HCT116 (cell line): ENCODE results near the gene TAF5. TPM values are rescaled to one million over a fixed set of nuclear protein-coding genes. Genes with fewer than 3 reads are reported as not detected.

Experiments
- ATAC-seq: fragments of 200-7000 bp; cut with Tn5 transposase; 2 replicates; pipeline ENCODE4 v1.9.1; 2020; ENCODE audit warnings: mild to moderate bottlenecking, moderate library complexity
- BruUV-seq: library from RNA; stranded (reverse); fragments of 400-500 nt; replicated peaks from 2 replicates; lab custom pipeline; 2021; lab: Mats Ljungman, UMichigan
- CTCF ChIA-PET: fragments of 300-600 bp; sonication (Branson Sonifier 250); formaldehyde crosslinking; loops from one replicate; lab custom pipeline; 2021; ENCODE audit warnings: antibody characterized with exemption; lab: Charles Lee
- POLR2A ChIA-PET: fragments of 300-600, 350-600 bp; sonication (Branson Sonifier 250); formaldehyde crosslinking; loops from one replicate; lab custom pipeline; 2021; ENCODE audit warnings: antibody characterized with exemption; lab: Charles Lee
- RAD21 ChIA-PET, 2 experiments: fragments of 300-600 bp; sonication (Branson Sonifier 250); formaldehyde crosslinking; loops; one replicate each; lab custom pipeline; 2023; ENCODE audit warnings: low total read pairs in 2 of 2; ENCODE audit not compliant: uncharacterized antibody in 2 of 2, unreplicated experiment in 2 of 2, low non-redundant PET in 1 of 2; lab: Charles Lee
- DNase-seq: peaks from one replicate; pipeline ENCODE4 v3.0.0-alpha.2; 2010; ENCODE audit warnings: low read depth, low spot score
- H2AFZ ChIP-seq: fragments of 200-600 bp; shearing (Covaris generic), sonication (generic); 2 replicates; pipeline ENCODE4 v1.6.1; 2017; ENCODE audit warnings: low read depth, mixed run types, mixed read lengths, antibody characterized with exemption, low read length; ENCODE audit not compliant: poor library complexity, severe bottlenecking
- H3K27ac ChIP-seq: 2 replicates; pipeline ENCODE4 v1.5.1; 2012; ENCODE audit warnings: low read depth, low read length
- H3K27me3 ChIP-seq: fragments of 200-600 bp; sonication (generic); 2 replicates; pipeline ENCODE4 v1.6.1; 2016; ENCODE audit warnings: mixed run types, low read length, mixed read lengths; ENCODE audit not compliant: insufficient read depth
- H3K36me3 ChIP-seq, 2 experiments: fragments of 200-500 bp in 1 of 2; fragments of 200-600 bp in 1 of 2; sonication (Bioruptor generic) in 1 of 2; sonication (generic) in 1 of 2; 2 replicates each; pipeline versions ENCODE4 v1.5.1 to v1.6.1; 2014 to 2016; ENCODE audit warnings: low read length in 2 of 2, inconsistent platforms in 1 of 2, mixed read lengths in 1 of 2, mixed run types in 1 of 2; ENCODE audit not compliant: insufficient read depth in 2 of 2, control insufficient read depth in 1 of 2
- H3K4me1 ChIP-seq, 2 experiments: fragments of 200-600 bp in 1 of 2; sonication (generic) in 1 of 2; 2 replicates each; pipeline versions ENCODE4 v1.5.1 to v1.6.1; 2012 to 2017; ENCODE audit warnings: low read length in 2 of 2, inconsistent platforms in 1 of 2, mild to moderate bottlenecking in 1 of 2, mixed read lengths in 1 of 2, mixed run types in 1 of 2, moderate library complexity in 1 of 2; ENCODE audit not compliant: insufficient read depth in 2 of 2, control insufficient read depth in 1 of 2
- H3K4me2 ChIP-seq: fragments of 200-600 bp; sonication (generic); 2 replicates; pipeline ENCODE4 v1.6.1; 2017; ENCODE audit warnings: mixed run types, low read length, mixed read lengths
- H3K4me3 ChIP-seq, 2 experiments: fragments of 200-600 bp in 1 of 2; sonication (generic) in 1 of 2; replicated peaks in 1 of 2; 2 replicates each; pipeline ENCODE4 v1.5.1; 2011 to 2016; ENCODE audit warnings: low read length in 2 of 2, control low read depth in 1 of 2, low read depth in 1 of 2, mild to moderate bottlenecking in 1 of 2, mixed read lengths in 1 of 2, mixed run types in 1 of 2
- H3K79me2 ChIP-seq: fragments of 200-600 bp; sonication (generic); 2 replicates; pipeline ENCODE4 v1.6.1; 2017; ENCODE audit warnings: mild to moderate bottlenecking, mixed run types, low read length, moderate library complexity, mixed read lengths; ENCODE audit not compliant: insufficient read depth
- H3K9ac ChIP-seq: fragments of 200-600 bp; sonication (generic); 2 replicates; pipeline ENCODE4 v1.6.1; 2016; ENCODE audit warnings: low read length, mixed read lengths
- H3K9me2 ChIP-seq: fragments of 200-600 bp; sonication (generic), shearing (Covaris generic); 2 replicates; pipeline ENCODE4 v1.6.1; 2017; ENCODE audit warnings: mixed run types, mild to moderate bottlenecking, moderate library complexity; ENCODE audit not compliant: insufficient read depth
- H3K9me3 ChIP-seq, 2 experiments: fragments of 200-500 bp in 1 of 2; fragments of 200-600 bp in 1 of 2; sonication (Bioruptor generic) in 1 of 2; sonication (generic) in 1 of 2; 2 replicates each; pipeline ENCODE4 v1.6.1; 2014 to 2017; ENCODE audit warnings: low read length in 2 of 2, mixed read lengths in 2 of 2, inconsistent platforms in 1 of 2, low read depth in 1 of 2, mild to moderate bottlenecking in 1 of 2, mixed run types in 1 of 2, moderate library complexity in 1 of 2; ENCODE audit not compliant: control insufficient read depth in 1 of 2, insufficient read depth in 1 of 2
- H4K20me1 ChIP-seq: fragments of 200-600 bp; sonication (generic), shearing (Covaris generic); 2 replicates; pipeline ENCODE4 v1.6.1; 2017; ENCODE audit warnings: mixed run types, mild to moderate bottlenecking, moderate library complexity; ENCODE audit not compliant: insufficient read depth
- ATF3 ChIP-seq: IDR thresholded peaks from 2 replicates; pipeline ENCODE4 v1.6.1; 2012
- CEBPB ChIP-seq: IDR thresholded peaks from 2 replicates; pipeline ENCODE4 v1.6.1; 2012; ENCODE audit warnings: low read depth
- EGR1 ChIP-seq: IDR thresholded peaks from 2 replicates; pipeline ENCODE4 v1.6.1; 2012; ENCODE audit warnings: low read depth
- ELF1 ChIP-seq: IDR thresholded peaks from 2 replicates; pipeline ENCODE4 v1.6.1; 2012; ENCODE audit warnings: low read depth, borderline replicate concordance
- EZH2phosphoT487 ChIP-seq: fragments of 200-600 bp; IDR thresholded peaks from 2 replicates; pipeline ENCODE4 v1.6.1; 2018; ENCODE audit warnings: antibody characterized with exemption, borderline replicate concordance
- FOSL1 ChIP-seq: IDR thresholded peaks from 2 replicates; pipeline ENCODE4 v1.6.1; 2012; ENCODE audit warnings: low read depth
- POLR2A ChIP-seq: IDR thresholded peaks from 2 replicates; pipeline ENCODE4 v1.7.0; 2011; ENCODE audit warnings: borderline replicate concordance; ENCODE audit not compliant: insufficient read depth, insufficient read length; ENCODE audit errors: extremely low read depth
- POLR2AphosphoS5 ChIP-seq: IDR thresholded peaks from 2 replicates; pipeline ENCODE4 v1.6.1; 2011; ENCODE audit warnings: mild to moderate bottlenecking, low read depth, low read length, moderate library complexity
- SIN3A ChIP-seq: IDR thresholded peaks from 2 replicates; pipeline ENCODE4 v1.6.1; 2012; ENCODE audit warnings: low read depth
- SP1 ChIP-seq: IDR thresholded peaks from 2 replicates; pipeline ENCODE4 v1.6.1; 2012; ENCODE audit warnings: low read depth
- SRF ChIP-seq: IDR thresholded peaks from 2 replicates; pipeline ENCODE4 v1.6.1; 2012; ENCODE audit warnings: low read depth
- YY1 ChIP-seq: IDR thresholded peaks from 2 replicates; pipeline ENCODE4 v1.6.1; 2011; ENCODE audit warnings: low read length, low read depth, moderate library complexity, mild to moderate bottlenecking; ENCODE audit not compliant: insufficient replicate concordance; ENCODE audit errors: extremely low read depth
- ZBTB33 ChIP-seq: IDR thresholded peaks from 2 replicates; pipeline ENCODE4 v1.6.1; 2011; ENCODE audit warnings: mild to moderate bottlenecking, low read length, moderate library complexity; ENCODE audit not compliant: insufficient replicate concordance; ENCODE audit errors: extremely low read depth
- ZFX ChIP-seq: fragments of 450-650 bp; IDR thresholded peaks from 2 replicates; pipeline ENCODE4 v1.6.1; 2017
- intact Hi-C: fragments of 100-400 bp; cut with micrococcal nuclease; formaldehyde crosslinking; loops from 2 replicates; pipeline ENCODE4 v1.10.0; 2022
- total RNA-seq: library from RNA; stranded (reverse); gene quantifications from one replicate; pipeline ENCODE4 v1.2.1, GENCODE V29; 2021; ENCODE audit not compliant: unreplicated experiment
- TF ChIP-seq, protein P1 (sequence below): IDR thresholded peaks from 2 replicates; pipeline ENCODE4 v1.6.1; 2012

Gene TAF5
- total RNA-seq, 1 experiment from 2014 or later: 9.2 TPM

- BruUV-seq: no TSS peak
- RAD21 ChIA-PET: interaction anchor here (0.7 to 1.1 kb wide), 3 partner anchors 88 to 418 kb away, joined by 3 read pairs; no protein-coding TSS in a partner anchor
- Histone ChIP-seq H2AFZ (no peak overlapping the region), H3K4me3 (no peak overlapping the region), H3K27ac (no peak overlapping the region), H3K9ac (no peak overlapping the region), H4K20me1 (peaks cover 5% of the 10 kb centered on the region; the same call in 1 of the 2 replicates), H3K9me3 (no peaks in the 10 kb centered on the region), H3K79me2 (peaks cover 19% of the 10 kb centered on the region)
- CTCF ChIA-PET: interaction anchor here (0.5 to 2.3 kb wide), 20 partner anchors 10 to 499 kb away, joined by 3 to 27 read pairs (median 4); partner anchors contain the start of genes CNNM2, CYP17A1, NT5C2 and PCGF6
- POLR2A ChIA-PET: interaction anchor here (0.6 kb wide), 2 partner anchors 9 to 77 kb away, joined by 3 to 5 read pairs; no protein-coding TSS in a partner anchor
- DNase-seq: no peak
- TF ChIP-seq EZH2phosphoT487 (no peak), FOSL1 (no peak), EGR1 (no peak), ATF3 (no peak), SP1 (no peak), POLR2AphosphoS5 (no peak), POLR2A (no peak), ELF1 (no peak), CEBPB (no peak), ZBTB33 (no peak), SIN3A (no peak), YY1 (no peak), ZFX (no peak), SRF (no peak)
- TF ChIP-seq, protein P1, sequence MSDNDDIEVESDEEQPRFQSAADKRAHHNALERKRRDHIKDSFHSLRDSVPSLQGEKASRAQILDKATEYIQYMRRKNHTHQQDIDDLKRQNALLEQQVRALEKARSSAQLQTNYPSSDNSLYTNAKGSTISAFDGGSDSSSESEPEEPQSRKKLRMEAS: no peak
- TF ChIP-seq, all 23 proteins: peak for 0
- Histone ChIP-seq H3K4me2 (no peak overlapping the region), H3K4me1 (no peaks in the 10 kb centered on the region), H3K27me3 (no peaks in the 10 kb centered on the region), H3K36me3 (peaks cover 37 to 50% of the 10 kb centered on the region in 2 experiments), H3K9me2 (no peaks in the 10 kb centered on the region)
- ATAC-seq: no peak
- intact Hi-C loops: loop anchor here (1.0 to 5.0 kb wide), 5 partner anchors 88 to 607 kb away; no protein-coding TSS in a partner anchor
Observed at GRCh38 chr10:103334567-103334966, 33.2 kb upstream of the TAF5 start.
